Sigmoid colon (tissue), 4 donors: ENCODE results near the gene MYL7.

Experiments used
- CTCF ChIP-seq, 4 experiments: fragments of 450-650 bp in 3 of 4; fragments of 200-600 bp in 1 of 4; IDR thresholded peaks; one replicate each; pipeline ENCODE4 v1.5.1; 2016 to 2019; ENCODE audit warnings: antibody characterized with exemption in 4 of 4, mild to moderate bottlenecking in 3 of 4, moderate library complexity in 2 of 4
- EP300 ChIP-seq, 4 donors: sonication (generic); formaldehyde crosslinking; IDR thresholded peaks; one replicate each; pipeline ENCODE4 v1.6.1; 2017; ENCODE audit warnings: antibody characterized with exemption in 4 of 4
- POLR2A ChIP-seq, 2 donors: fragments of 450-650 bp; IDR thresholded peaks; one replicate each; pipeline ENCODE4 v1.6.1; 2016; ENCODE audit warnings: antibody characterized with exemption in 2 of 2, mild to moderate bottlenecking in 2 of 2, moderate library complexity in 2 of 2
- POLR2AphosphoS5 ChIP-seq, 4 donors: sonication (generic); formaldehyde crosslinking; IDR thresholded peaks; one replicate each; pipeline ENCODE4 v1.6.1; 2017; ENCODE audit warnings: antibody characterized with exemption in 4 of 4

- TF ChIP-seq EP300 (IDR thresholded peaks at IDR 0.05) (no peak), CTCF (IDR thresholded peaks at IDR 0.05) (no peak), POLR2AphosphoS5 (IDR thresholded peaks at IDR 0.05) (no peak), POLR2A (IDR thresholded peaks at IDR 0.05) (no peak)
Measured at GRCh38 chr7:44156453-44157010, 15.4 kb upstream of the MYL7 start.
